OCI-LY1 (cell line): ENCODE measurements around the gene FAXDC2.

Source experiments
- H2AFZ ChIP-seq: fragments of 200-600 bp; sonication (generic), shearing (Covaris generic); 2 replicates; pipeline ENCODE4 v1.6.0; 2014; ENCODE audit warnings: antibody characterized with exemption, mild to moderate bottlenecking, low read length
- H3F3A ChIP-seq: fragments of 200-600 bp; sonication (generic), shearing (Covaris generic); 2 replicates; pipeline ENCODE4 v1.6.0; 2014; ENCODE audit warnings: mild to moderate bottlenecking, antibody characterized with exemption, low read length, moderate library complexity; ENCODE audit not compliant: insufficient read depth
- H3K27ac ChIP-seq: fragments of 200-600 bp; sonication (generic); 2 replicates; pipeline ENCODE4 v1.5.1; 2014; ENCODE audit warnings: low read length, mixed run types, mild to moderate bottlenecking, low read depth; ENCODE audit not compliant: poor library complexity, severe bottlenecking
- H3K27me3 ChIP-seq: fragments of 200-600 bp; sonication (generic); 2 replicates; pipeline ENCODE4 v1.6.0; 2014; ENCODE audit warnings: antibody characterized with exemption, mild to moderate bottlenecking, low read length, moderate library complexity; ENCODE audit not compliant: insufficient read depth
- H3K36me3 ChIP-seq: fragments of 200-600 bp; sonication (generic); 2 replicates; pipeline ENCODE4 v1.6.1; 2014; ENCODE audit warnings: mild to moderate bottlenecking, antibody characterized with exemption, low read length, moderate library complexity, mixed read lengths; ENCODE audit not compliant: insufficient read depth
- H3K4me1 ChIP-seq: fragments of 200-600 bp; sonication (generic); 2 replicates; pipeline ENCODE4 v1.5.1; 2014; ENCODE audit warnings: mild to moderate bottlenecking, low read length, moderate library complexity; ENCODE audit not compliant: insufficient read depth, severe bottlenecking
- H3K4me2 ChIP-seq: fragments of 200-600 bp; sonication (generic), shearing (Covaris generic); 2 replicates; pipeline ENCODE4 v1.6.1; 2014; ENCODE audit warnings: low read length
- H3K4me3 ChIP-seq: fragments of 200-600 bp; sonication (generic); 2 replicates; pipeline ENCODE4 v1.5.1; 2014; ENCODE audit warnings: low read length, low read depth, mild to moderate bottlenecking, mixed read lengths; ENCODE audit not compliant: poor library complexity, severe bottlenecking
- H3K79me2 ChIP-seq: fragments of 200-600 bp; shearing (Covaris generic); 2 replicates; pipeline ENCODE4 v1.6.1; 2016; ENCODE audit warnings: mixed run types, low read length, mixed read lengths; ENCODE audit not compliant: insufficient read depth
- H3K9ac ChIP-seq: fragments of 200-600 bp; sonication (generic), shearing (Covaris generic); 2 replicates; pipeline ENCODE4 v1.6.1; 2014; ENCODE audit warnings: mild to moderate bottlenecking, low read length, mixed read lengths
- H3K9me2 ChIP-seq: fragments of 200-600 bp; sonication (generic), shearing (Covaris generic); 2 replicates; pipeline ENCODE4 v1.6.1; 2014; ENCODE audit warnings: low read depth, mild to moderate bottlenecking, low read length, mixed read lengths
- H3K9me3 ChIP-seq: fragments of 200-600 bp; shearing (Covaris generic); 2 replicates; pipeline ENCODE4 v1.6.1; 2014; ENCODE audit warnings: low read length, mixed read lengths
- H4K20me1 ChIP-seq: fragments of 200-600 bp; sonication (generic), shearing (Covaris generic); 2 replicates; pipeline ENCODE4 v1.6.0; 2016; ENCODE audit warnings: mild to moderate bottlenecking, low read length; ENCODE audit not compliant: insufficient read depth
- EZH2 ChIP-seq: fragments of 200-600 bp; sonication (generic), shearing (Covaris generic); IDR thresholded peaks from 2 replicates; pipeline ENCODE4 v1.8.0; 2017; ENCODE audit warnings: borderline replicate concordance, mixed run types, mild to moderate bottlenecking, antibody characterized with exemption, low read length, moderate library complexity, mixed read lengths
- TF ChIP-seq, protein P1 (sequence below): fragments of 200-600 bp; sonication (generic), shearing (Covaris generic); IDR thresholded peaks from 2 replicates; pipeline ENCODE4 v1.5.1; 2017; ENCODE audit warnings: mild to moderate bottlenecking, antibody characterized with exemption, low read length, moderate library complexity, mixed read lengths

FAXDC2 gene

DNA sequence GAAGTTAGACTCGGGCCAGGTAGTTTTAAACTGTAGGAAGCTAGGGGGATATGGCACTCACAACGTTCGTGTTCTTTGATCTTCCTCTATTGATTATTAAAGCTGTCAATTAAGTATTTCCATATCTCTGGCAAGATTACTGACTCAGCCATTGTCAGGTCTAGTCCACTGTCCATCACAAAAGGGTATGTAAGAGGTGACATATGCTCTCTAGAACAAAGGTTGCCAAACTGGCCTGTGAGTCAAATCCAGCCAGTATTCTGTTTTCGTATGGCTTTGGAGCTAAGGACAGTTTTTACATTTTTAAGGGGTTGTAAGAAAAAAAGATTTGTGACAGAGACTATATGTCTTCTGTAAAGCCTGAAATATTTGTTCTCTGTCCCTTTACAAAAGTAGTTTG is 44.2 kb downstream of the FAXDC2 start:
- H4K20me1 ChIP-seq = no peaks in the 10 kb centered on the region

DNA sequence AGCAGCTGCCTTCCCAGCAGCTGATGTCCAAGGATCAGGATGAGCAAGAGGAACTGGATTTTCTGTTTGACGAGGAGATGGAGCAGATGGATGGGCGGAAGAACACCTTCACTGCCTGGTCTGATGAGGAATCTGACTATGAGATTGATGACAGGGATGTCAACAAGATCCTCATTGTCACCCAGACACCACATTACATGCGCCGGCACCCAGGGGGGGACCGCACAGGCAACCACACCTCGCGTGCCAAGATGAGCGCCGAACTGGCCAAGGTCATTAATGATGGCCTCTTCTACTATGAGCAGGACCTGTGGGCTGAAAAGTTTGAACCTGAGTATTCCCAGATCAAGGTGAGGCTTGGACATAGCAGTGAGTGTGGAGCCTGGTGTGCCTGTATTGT is 48.4 kb downstream of the FAXDC2 start:
- H2AFZ ChIP-seq = no peak overlapping the region
- no peak overlapping the region for H3K4me2 ChIP-seq
- no peaks in the 10 kb centered on the region for H3K9me3 ChIP-seq
- H3K79me2 ChIP-seq = no peaks in the 10 kb centered on the region
- H3K36me3 ChIP-seq = peaks cover 97% of the 10 kb centered on the region
- TF ChIP-seq, protein P1, sequence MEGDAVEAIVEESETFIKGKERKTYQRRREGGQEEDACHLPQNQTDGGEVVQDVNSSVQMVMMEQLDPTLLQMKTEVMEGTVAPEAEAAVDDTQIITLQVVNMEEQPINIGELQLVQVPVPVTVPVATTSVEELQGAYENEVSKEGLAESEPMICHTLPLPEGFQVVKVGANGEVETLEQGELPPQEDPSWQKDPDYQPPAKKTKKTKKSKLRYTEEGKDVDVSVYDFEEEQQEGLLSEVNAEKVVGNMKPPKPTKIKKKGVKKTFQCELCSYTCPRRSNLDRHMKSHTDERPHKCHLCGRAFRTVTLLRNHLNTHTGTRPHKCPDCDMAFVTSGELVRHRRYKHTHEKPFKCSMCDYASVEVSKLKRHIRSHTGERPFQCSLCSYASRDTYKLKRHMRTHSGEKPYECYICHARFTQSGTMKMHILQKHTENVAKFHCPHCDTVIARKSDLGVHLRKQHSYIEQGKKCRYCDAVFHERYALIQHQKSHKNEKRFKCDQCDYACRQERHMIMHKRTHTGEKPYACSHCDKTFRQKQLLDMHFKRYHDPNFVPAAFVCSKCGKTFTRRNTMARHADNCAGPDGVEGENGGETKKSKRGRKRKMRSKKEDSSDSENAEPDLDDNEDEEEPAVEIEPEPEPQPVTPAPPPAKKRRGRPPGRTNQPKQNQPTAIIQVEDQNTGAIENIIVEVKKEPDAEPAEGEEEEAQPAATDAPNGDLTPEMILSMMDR = no peak
- TF ChIP-seq EZH2 = no peak
- no peaks in the 10 kb centered on the region for H3K9me2 ChIP-seq
- H4K20me1 ChIP-seq = no peaks in the 10 kb centered on the region
- H3K9ac ChIP-seq = no peak overlapping the region
- no peak overlapping the region for H3K4me3 ChIP-seq
- no peaks in the 10 kb centered on the region for H3K4me1 ChIP-seq
- no peak overlapping the region for H3K27ac ChIP-seq
- H3K27me3 ChIP-seq = no peaks in the 10 kb centered on the region
- peaks cover under 1% of the 10 kb centered on the region; the same call in 1 of the 2 replicates for H3F3A ChIP-seq

More for the DNA sequence above, 44.2 kb downstream of the FAXDC2 start:
- H3K9ac ChIP-seq = no peak overlapping the region
- H2AFZ ChIP-seq = no peak overlapping the region
- no peaks in the 10 kb centered on the region for H3K9me3 ChIP-seq
- H3K4me1 ChIP-seq = no peaks in the 10 kb centered on the region
- no peaks in the 10 kb centered on the region for H3K79me2 ChIP-seq
- no peak overlapping the region for H3K27ac ChIP-seq
- peaks cover 99% of the 10 kb centered on the region for H3K36me3 ChIP-seq
- H3F3A ChIP-seq = peaks cover 18% of the 10 kb centered on the region
- no peak for TF ChIP-seq EZH2
- no peak overlapping the region for H3K4me2 ChIP-seq
- no peaks in the 10 kb centered on the region for H3K9me2 ChIP-seq
- no peaks in the 10 kb centered on the region for H3K27me3 ChIP-seq
- no peak overlapping the region for H3K4me3 ChIP-seq

DNA sequence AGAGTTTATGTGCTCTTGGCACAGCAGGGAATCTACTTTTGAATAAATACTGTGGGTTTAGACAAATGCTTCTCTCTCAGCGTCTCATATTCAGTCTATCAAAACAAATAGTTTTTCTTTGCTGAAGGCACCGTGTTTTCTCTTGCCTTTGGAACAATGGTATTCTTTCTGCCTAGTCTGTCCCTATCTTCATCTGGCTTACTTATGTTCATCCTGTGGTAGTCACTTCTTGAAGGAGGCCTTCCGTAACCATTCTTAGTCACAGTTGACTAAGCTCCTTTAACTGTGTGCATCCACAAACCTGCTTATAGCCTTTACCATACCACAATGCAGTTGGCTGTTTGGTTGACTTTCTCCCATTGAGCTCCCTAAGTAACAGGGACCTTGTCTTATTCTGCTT is 49.3 kb downstream of the FAXDC2 start:
- no peak overlapping the region for H3K9ac ChIP-seq
- no peaks in the 10 kb centered on the region for H4K20me1 ChIP-seq
- no peaks in the 10 kb centered on the region for H3F3A ChIP-seq
- H2AFZ ChIP-seq = no peak overlapping the region
- H3K9me3 ChIP-seq = no peaks in the 10 kb centered on the region
- TF ChIP-seq, protein P1 = no peak
- no peak for TF ChIP-seq EZH2
- H3K4me1 ChIP-seq = no peaks in the 10 kb centered on the region
- H3K4me3 ChIP-seq = no peak overlapping the region
- no peak overlapping the region for H3K27ac ChIP-seq
- H3K79me2 ChIP-seq = no peaks in the 10 kb centered on the region
- H3K4me2 ChIP-seq = no peak overlapping the region
- no peaks in the 10 kb centered on the region for H3K27me3 ChIP-seq
- no peaks in the 10 kb centered on the region for H3K9me2 ChIP-seq
- peaks cover 97% of the 10 kb centered on the region for H3K36me3 ChIP-seq

DNA sequence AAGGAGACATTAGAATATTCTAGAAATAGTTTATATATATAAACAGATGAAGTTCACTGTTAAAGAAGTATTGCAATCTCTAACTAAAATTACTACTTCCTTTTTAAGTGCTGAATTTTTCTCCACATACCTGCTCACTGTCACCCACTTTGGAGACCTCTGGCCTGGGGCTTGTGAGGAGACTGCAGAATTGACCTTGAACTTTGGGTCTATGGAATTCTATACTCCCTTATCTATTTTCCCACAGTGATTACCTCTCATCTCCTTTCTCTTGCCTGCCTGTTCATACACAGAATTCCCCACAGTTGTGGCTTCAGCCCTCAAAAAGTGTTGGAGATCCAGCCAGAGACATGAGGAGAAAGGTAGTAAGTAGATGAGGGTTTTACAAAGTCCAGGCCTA is 49.8 kb downstream of the FAXDC2 start:
- Histone ChIP-seq H3K27ac (no peak overlapping the region), H3K9me3 (no peaks in the 10 kb centered on the region), H3K9me2 (no peaks in the 10 kb centered on the region), H3K79me2 (no peaks in the 10 kb centered on the region), H4K20me1 (no peaks in the 10 kb centered on the region), H2AFZ (no peak overlapping the region), H3K9ac (no peak overlapping the region), H3K4me1 (no peaks in the 10 kb centered on the region), H3F3A (no peaks in the 10 kb centered on the region), H3K4me3 (no peak overlapping the region), H3K27me3 (no peaks in the 10 kb centered on the region), H3K4me2 (no peak overlapping the region), H3K36me3 (peaks cover 93% of the 10 kb centered on the region)
- TF ChIP-seq, protein P1 = no peak
- TF ChIP-seq EZH2 = no peak
